NOMO-1 treated with dmso at 0.1 percent for 144 hours (cell line): ENCODE measurements around the gene LCN10.
"Not testable (repeated sequence)": the region's sequence is repeated elsewhere in the genome, so short reads cannot be mapped to it uniquely, and the experiment has no call there.

ENCODE experiments used
- DNase-seq: peaks from one replicate; lab custom pipeline; 2025; ENCODE audit not compliant: unreplicated experiment; lab: John Stamatoyannopoulos, UW

Gene LCN10

DNA sequence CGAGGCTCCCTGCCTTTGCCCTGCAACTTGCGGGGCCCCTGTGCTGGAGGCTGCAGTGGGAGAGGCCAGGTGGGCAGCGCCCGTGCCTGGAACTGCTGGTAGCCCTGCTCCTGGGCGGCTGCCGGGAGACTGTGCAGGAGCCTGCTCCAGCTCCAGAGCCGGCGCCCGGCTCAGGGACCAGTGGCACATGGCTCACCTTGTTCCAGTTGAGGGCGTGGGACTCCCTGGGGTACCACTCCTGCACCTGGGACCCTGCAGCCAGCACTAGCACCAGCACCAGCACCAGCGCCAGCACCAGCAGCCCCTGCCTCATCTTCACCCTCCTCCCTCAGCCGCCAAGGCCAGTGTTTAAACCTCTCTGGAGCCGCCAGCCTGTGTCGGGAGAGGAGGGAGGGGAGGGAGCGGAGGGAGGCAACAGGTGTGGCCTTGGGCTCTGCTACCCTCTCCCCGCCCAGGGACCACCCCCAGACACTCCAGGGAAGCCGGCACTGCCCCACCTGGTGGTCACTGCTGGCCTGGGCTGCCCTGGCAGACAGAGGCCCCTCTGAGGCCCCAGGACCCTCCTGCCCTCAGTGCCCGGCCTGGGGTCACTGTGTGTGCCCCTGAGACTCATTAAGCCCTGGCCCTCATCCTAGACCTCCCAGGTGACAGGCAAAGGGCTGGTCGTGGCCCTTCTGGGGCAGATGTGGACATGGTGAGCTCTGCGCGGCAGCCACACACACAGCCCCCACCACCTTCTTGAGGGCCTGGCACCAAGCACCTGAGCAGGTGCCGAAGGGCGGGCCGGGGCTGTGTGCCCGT, at the start of gene LCN10:
TSS of gene LCN10 (minus strand) at position 350 of the 801 bp plus-strand sequence. CDS start at position 313, 37 bp downstream.
- DNase-seq = no peak

DNA sequence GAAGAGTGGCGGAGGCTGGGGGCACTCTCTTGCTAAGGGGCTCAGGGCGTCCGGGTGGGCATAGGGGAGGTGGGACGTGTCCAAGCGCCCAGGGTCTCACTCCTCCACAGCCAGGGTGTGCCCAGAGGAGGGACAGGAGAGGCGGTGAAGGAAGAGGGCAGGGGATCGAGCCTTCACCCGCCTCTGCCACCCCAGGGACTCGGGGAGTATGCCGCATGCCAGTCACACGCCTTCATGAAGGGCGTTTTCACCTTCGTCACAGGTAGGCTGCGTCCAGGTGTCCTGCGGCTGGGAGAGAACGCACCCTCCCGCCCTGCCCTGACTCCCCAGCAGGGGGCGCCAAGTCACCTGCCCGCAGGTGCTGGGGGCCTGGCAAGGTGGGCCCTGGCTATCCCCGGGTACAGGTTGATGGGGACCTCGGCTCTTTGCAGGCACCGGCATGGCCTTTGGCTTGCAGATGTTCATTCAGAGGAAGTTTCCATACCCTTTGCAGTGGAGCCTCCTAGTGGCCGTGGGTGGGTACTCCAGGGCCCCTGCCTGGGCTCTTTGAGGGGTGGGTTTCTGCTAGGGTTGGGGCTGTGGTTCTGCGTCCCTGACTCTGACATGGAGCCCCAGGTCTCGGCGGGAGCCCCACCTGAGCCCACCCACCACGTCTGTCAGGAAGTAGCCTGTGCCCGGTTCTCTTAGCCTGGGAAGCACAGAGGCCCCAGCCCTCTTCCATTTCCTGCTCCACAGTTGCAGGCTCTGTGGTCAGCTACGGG, 49.0 kb upstream of the LCN10 start:
- DNase-seq = peak; percentile 62

DNA sequence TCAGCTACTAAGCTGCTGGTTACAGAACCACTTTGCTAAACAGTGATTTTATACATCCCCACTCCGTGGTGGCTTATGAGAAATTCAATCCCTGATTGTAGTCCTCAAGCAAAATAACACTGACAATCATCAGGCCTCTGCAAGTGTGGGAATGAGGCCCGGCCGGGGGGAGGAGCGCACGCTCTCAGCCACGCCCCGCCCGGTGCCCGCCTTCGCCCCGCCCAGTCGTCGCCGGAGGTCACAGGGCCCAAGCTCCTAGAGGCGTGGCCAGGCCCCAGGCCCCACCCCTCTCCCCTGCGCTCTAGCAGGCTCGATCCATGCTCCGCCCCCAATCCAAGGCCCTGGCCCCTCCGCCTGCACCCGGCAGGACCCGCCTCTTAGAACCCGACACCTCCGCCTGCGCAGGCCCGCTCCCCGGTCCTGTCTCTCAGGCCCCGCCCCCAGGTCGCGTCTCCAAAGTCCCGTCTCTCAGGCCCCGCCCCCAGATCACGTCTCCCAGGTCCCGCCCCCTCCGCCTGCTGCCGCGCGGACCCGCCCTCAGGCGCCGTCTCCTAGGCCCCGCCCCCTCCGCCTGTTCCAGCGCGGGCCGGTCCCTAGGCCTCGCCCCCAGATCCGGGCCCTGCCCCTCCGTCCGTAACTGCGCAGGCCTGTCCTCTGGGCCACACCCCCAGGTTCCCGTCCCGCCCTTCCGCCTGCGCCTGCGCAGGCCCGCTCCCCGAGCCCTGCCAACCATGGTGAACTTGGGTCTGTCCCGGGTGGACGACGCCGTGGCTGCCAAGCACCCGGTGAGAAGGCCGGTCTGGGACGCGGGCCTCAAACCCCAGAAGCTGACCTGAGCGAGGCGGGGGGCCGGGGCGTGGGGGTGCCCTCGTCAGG, 48.1 kb upstream of the LCN10 start, which contains the start of gene TMEM141:
TSS of gene TMEM141 (plus strand) at position 705 of the 876 bp plus-strand sequence. CDS start at position 732, 27 bp downstream.
- DNase-seq = peak; percentile 100

DNA sequence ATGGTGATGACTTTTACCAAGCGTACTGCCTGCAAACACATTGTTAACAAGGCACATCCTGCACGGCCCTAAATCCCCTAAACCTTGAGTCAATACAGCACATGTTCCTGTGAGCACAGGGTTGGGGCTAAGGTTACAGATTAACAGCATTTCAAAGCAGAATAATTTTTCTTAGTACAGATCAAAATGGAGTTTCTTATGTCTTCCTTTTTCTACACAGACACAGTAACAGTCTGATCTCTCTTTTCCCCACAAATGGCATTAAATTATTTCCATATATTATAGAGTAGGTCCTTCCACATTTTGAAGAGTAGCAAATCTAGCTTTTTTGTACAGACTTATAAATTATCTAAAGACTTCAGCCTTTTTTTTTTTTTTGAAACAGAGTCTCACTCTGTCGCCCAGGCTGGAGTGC, 46.8 kb upstream of the LCN10 start:
- no peak for DNase-seq

DNA sequence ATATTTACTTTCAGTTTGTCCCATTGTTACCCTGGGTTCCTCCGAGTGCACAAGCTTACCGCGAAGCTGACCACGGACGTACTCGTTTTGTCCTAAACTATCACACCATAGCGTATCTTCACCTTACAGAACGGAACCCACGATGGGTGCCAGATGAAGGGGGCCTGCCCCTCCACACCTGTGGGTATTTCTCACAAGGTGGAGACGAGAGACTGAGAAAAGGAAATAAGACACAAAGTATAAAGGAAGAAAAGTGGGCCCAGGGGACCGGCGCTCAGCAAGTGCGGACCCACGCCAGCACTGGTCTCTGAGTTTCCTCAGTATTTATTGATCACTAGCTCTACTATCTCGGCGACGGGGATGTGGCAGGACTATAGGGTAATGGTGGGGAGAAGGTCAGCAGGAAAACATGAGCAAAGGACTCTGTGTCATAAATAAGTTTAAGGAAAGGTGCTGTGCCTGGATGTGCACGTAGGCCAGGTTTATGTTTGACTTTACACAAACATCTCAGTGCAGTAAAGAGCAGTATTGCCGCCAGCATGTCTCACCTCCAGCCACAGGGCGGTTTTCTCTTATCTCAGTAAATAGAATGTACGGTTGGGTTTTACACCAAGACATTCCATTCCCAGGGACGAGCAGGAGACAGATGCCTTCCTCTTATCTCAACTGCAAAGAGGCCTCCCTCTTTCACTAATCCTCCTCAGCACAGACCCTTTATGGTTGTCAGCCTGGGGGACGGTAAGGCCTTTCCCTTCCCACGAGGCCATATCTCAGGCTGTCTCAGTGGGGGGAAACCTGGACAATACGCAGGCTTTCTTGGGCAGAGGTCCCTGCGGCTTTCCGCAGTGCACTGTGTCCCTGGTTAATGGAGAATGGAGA, 46.1 kb upstream of the LCN10 start:
- not testable (repeated sequence) for DNase-seq

DNA sequence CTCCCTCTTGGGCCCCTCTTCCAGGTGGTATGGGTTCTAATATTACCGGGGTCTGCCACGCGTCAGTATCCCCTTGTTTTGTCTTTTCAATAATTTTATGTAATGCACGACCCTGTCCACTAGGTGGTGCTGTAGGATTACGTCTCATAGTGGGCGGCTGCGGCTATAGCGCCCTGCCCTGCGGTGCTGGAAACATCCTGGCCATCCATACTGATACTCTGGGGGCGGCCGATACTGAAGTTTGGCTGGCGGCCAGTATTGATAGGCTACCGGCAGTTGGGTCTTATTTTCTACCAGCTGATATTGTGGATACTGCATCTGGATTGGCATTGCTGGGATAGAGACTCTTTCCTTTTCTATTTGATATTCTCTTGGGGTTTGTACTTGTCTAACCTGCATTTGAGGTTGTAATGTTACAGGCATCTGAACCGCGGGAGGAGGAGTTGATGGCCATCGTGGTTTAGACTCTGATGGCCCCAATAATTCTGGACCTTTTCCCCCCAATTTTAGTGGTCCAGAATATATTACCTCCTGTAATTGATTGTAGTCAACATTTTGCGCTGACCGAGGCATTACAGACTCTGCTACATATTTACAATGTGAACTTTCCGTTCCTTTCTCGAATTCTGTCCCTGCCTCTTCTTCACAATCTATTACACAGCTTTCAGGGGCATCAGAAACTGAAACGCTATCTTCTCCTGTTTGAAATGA, 45.1 kb upstream of the LCN10 start:
- peak; percentile 68 for DNase-seq

DNA sequence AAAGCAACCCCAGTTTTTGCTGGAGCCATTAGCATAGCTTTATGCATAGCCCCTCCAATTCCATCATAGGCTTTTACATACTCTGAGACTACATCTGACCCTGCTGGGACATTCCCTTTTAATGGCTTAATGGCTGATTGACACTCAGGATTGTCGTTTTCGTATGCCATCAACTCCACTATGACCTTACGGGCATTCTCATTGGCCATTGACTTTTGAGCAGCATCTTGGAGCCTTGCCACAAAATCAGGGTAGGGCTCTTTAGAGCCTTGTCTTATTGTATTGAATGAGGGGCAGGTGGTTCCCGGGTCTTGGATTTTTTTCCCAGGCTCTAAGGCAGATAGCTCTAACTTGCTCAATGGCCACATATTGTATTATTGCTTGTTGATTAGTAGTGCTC, 44.2 kb upstream of the LCN10 start:
- not testable (repeated sequence) for DNase-seq

- DNase-seq = no peak
These were observed 43.7 kb upstream of the LCN10 start for GRCh38 chr9:136786451-136786850.

DNA sequence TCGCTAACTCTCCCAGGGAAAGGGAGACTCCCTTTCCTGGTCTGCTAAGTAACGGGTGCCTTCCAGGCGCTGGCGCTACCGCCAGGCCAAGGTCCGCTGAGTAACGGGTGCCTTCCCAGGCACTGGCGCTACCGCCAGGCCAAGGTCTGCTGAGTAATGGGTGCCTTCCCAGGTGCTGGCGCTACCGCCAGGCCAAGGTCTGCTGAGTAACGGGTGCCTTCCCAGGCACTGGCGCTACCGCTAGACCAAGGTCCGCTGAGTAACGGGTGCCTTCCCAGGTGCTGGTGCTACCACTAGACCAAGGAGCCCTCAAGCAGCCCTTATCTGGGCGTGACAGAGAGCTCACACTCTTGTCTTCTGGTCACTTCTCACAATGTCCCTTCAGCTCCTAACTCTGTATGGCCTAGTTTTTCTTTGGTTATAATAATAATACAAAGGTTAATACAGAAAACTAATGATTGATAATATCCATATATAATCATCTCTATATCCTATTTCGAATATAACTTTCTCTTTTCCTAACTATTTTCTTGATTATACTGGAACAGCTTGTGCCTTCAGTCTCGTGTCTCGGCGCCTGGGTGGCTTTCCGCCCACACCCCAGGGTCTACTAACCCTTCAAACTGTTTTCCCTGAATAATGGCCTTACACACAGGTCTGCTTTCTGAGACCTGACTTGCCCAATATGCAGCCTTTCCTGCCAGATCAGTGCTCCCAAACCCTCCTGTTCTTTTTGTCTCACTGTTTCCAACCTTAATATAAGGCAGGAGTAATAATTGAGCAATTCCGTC, 43.0 kb upstream of the LCN10 start:
- not testable (repeated sequence) for DNase-seq

- no peak for DNase-seq
These were observed 42.2 kb upstream of the LCN10 start for GRCh38 chr9:136784997-136785361.

- DNase-seq = no peak
These were observed 41.7 kb upstream of the LCN10 start for GRCh38 chr9:136784249-136784996.

GRCh38 chr9:136782452-136782851, 39.7 kb upstream of the LCN10 start:
- no peak for DNase-seq

DNA sequence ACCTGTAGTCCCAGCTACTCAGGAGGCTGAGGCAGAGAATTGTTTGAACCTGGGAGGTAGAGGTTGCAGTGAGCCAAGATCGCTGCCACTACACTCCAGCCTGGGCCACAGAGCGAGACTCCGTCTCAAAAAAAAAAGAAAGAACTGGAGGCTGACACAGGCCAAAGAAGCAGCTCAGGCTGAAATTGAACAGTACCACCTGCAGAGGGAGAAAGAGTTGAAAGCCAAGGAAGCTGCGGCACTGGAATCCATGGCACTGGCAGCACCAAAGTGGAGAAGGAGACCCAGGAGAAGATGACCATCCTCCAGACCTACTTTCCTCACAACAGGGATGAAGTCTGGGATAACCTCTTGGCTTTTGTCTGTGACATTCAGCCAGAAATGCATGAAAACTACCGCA, 37.1 kb upstream of the LCN10 start:
- DNase-seq = no peak

- DNase-seq = no peak
These were observed 34.6 kb upstream of the LCN10 start for GRCh38 chr9:136777359-136777758.

DNA sequence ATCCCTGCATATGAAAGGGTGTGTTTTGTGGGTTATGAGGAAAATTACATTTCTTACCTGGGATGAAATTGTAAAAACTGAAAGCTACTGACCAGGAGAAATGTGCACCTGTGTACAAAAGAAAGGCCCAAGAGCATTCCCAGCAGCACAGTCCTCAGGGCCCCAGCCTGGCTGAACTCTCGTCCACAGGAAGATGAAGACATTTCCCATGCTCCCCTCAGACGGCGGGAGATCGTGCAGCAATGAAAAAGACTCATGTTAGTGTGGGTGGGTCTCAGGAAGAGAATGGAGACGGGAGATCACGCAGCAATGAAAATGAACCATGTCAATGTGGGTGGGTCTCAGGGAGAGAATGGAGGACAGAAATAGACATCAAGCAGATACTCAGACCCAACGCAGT, 34.2 kb upstream of the LCN10 start:
- DNase-seq = no peak

- no peak for DNase-seq
These were observed 32.5 kb upstream of the LCN10 start for GRCh38 chr9:136775191-136775590.

DNA sequence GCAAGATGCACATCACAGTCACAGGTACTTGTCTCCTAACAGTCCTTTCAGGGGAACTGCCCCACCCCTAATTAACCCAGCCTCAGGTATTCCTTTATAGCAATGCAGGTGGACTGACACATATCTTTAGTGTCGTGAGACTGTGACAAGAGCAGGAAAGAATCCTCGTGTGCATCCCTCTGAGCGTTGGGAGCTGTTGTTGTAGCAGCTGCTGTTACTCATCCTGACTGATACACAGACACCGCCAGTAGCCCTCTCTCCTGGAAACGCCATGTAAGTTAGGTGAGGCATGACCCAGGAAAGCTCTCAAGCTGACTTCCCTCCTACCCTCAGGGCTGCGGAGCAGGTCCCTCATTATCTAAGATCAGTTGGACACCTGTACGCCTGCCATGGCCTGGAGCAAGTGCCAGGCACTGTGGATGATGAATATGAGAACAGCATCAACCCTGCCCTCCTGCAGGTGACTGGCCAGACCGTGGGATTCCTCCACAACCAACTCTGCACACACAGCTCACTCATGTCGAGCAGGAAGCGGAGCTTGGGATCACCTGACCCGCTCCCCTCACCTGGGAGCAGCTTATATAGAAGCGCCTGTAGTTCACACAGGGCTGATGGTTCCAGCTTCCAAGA, 31.8 kb upstream of the LCN10 start:
- no peak for DNase-seq
